Pancreas (tissue), 10 donors: ENCODE results near the gene ATG4B. TPM values are rescaled to one million over a fixed set of nuclear protein-coding genes. Genes with fewer than 3 reads are reported as not detected.

ENCODE experiments used
- ATAC-seq, 4 donors: fragments of 200-7000 bp; cut with Tn5 transposase; one replicate each; pipeline versions ENCODE4 v1.8.0 to v1.9.1; 2020; ENCODE audit warnings: mild to moderate bottlenecking in 4 of 4, moderate library complexity in 4 of 4
- DNase-seq, 6 donors: peaks; one replicate each; pipeline ENCODE4 v3.0.0-alpha.2; 2020
- FAIRE-seq: peaks from 2 replicates; lab custom pipeline; 2012; peaks lifted over from hg19 to GRCh38; lab: Jason Lieb, UNC
- H3K27ac ChIP-seq, 4 donors: fragments of 200-600 bp; sonication (generic); 1 replicate in 3 of 4; 2 replicates in 1 of 4; pipeline versions ENCODE4 v1.5.0 to v1.8.0; 2020
- H3K27me3 ChIP-seq, 4 donors: fragments of 200-600 bp; one replicate each; pipeline ENCODE4 v1.8.0; 2021
- H3K36me3 ChIP-seq, 3 donors: fragments of 200-600 bp; sonication (generic) in 1 of 3; one replicate each; pipeline versions ENCODE4 v1.5.0 to v1.8.0; 2020 to 2021
- H3K4me1 ChIP-seq, 3 donors: fragments of 200-600 bp; one replicate each; pipeline ENCODE4 v1.8.0; 2021
- H3K4me3 ChIP-seq, 4 donors: fragments of 200-600 bp; sonication (generic) in 2 of 4; one replicate each; pipeline versions ENCODE4 v1.5.0 to v1.8.0; 2020 to 2021
- H3K9me3 ChIP-seq, 4 donors: fragments of 200-600 bp; one replicate each; pipeline ENCODE4 v1.8.0; 2021
- CTCF ChIP-seq, 4 donors: fragments of 200-600 bp; sonication (generic) in 3 of 4; IDR thresholded peaks; one replicate each; pipeline versions ENCODE4 v1.5.0 to v1.8.0; 2021; ENCODE audit warnings: antibody characterized with exemption in 4 of 4
- WGBS, 2 donors: extraction: QIAGEN DNeasy Blood & Tissue Kit; methylation state at CpG; one replicate each; pipeline ENCODE4 v1.1.7; 2013; 5-methylcytosine and 5-hydroxymethylcytosine counted together
- intact Hi-C, 3 donors: fragments of 100-400 bp; cut with DNase I; formaldehyde crosslinking; loops; one replicate each; pipeline versions ENCODE4 v1.11.1 to v1.14.2; 2022
- polyA plus RNA-seq, 2 donors: library from polyadenylated mRNA; stranded (reverse); fragments of 200-250 nt; gene quantifications; one replicate each; pipeline ENCODE4 v1.2.3, GENCODE V29; 2013
- total RNA-seq, 6 donors: library from RNA; stranded (reverse); fragmentation: NEBNext Ultra II Directional in 4 of 6; extraction: Animal tissue kit (Norgen Biotek cat#: 25700) in 4 of 6; gene quantifications; one replicate each; pipeline versions ENCODE4 v1.2.1 to v1.2.4, GENCODE V29; 2021 to 2023
- donor health status: healthy with polysubstance abuse.
- donor health status: DM: no; HTN: no; CAD: no; lungs with moderate emphysema.
- donor health status: DM: no; HTN: no; CAD: no.
- donor health status: control.
- donor health status: control.
- donor health status: Bipolar disorder and iron deficiency.
- donor health status: DM: yes; HTN: yes; CAD: no.
- donor health status: DM: no; HTN: no; CAD: no.
- donor health status: DM: no; HTN: no; CAD: no.
- donor health status: DM: yes; HTN: yes; CAD: no.

ATG4B gene
- total and polyA plus RNA-seq, 8 donors = 22.8 to 107 (median 31.2) TPM

- intact Hi-C loops = no loop called here
- Histone ChIP-seq H3K9me3 (no peaks in the 10 kb centered on the region), H3K4me3 (no peak overlapping the region), H3K27me3 (no peaks in the 10 kb centered on the region), H3K36me3 (peaks cover 0 to 10% (median 8%) of the 10 kb centered on the region in 3 donors), H3K27ac (no peak overlapping the region), H3K4me1 (no peaks in the 10 kb centered on the region)
- TF ChIP-seq CTCF (IDR thresholded peaks at IDR 0.05) = no peak
- DNase-seq (peak in 1 of 6 donors; percentile 37), FAIRE-seq (no peak), ATAC-seq (no peak)
- WGBS, 2 donors = 86 to 87% methylated on average over 10 of the region's 10 CpGs
Measured at GRCh38 chr2:241608881-241609280, 28.6 kb upstream of the ATG4B start.

GRCh38 chr2:241609859-241610793, 27.4 kb upstream of the ATG4B start:
- peak; percentile 74 to 94 (median 86) for DNase-seq
- H3K4me3 ChIP-seq = peak overlapping the region; percentile 2 to 53 (median 50)
- FAIRE-seq = no peak
- H3K27ac ChIP-seq = peak overlapping the region in 2 of 4 donors; percentile 30 to 41
- peaks cover 0 to 10% (median 4%) of the 10 kb centered on the region in 3 donors for H3K36me3 ChIP-seq
- 8% methylated on average over 58 to 76 of the region's 76 CpGs for WGBS, 2 donors
- peak; percentile 40 to 54 (median 46) for TF ChIP-seq CTCF (IDR thresholded peaks at IDR 0.05)
- ATAC-seq = peak; percentile 95 to 98 (median 97)
- no peaks in the 10 kb centered on the region for H3K9me3 ChIP-seq
- no peaks in the 10 kb centered on the region for H3K4me1 ChIP-seq
- intact Hi-C loops = no loop called here
- no peaks in the 10 kb centered on the region for H3K27me3 ChIP-seq

- Histone ChIP-seq H3K9me3 (no peaks in the 10 kb centered on the region), H3K27me3 (no peaks in the 10 kb centered on the region), H3K27ac (no peak overlapping the region), H3K36me3 (peaks cover 0 to 3% (median 0%) of the 10 kb centered on the region in 3 donors), H3K4me3 (no peak overlapping the region), H3K4me1 (no peaks in the 10 kb centered on the region)
- FAIRE-seq (no peak), ATAC-seq (no peak), DNase-seq (peak in 1 of 6 donors; percentile 52)
- 91 to 96% methylated on average over 13 of the region's 13 CpGs for WGBS, 2 donors
- TF ChIP-seq CTCF (IDR thresholded peaks at IDR 0.05) = no peak
- intact Hi-C loops = no loop called here
Measured at GRCh38 chr2:241611062-241611461, 26.4 kb upstream of the ATG4B start.

DNA sequence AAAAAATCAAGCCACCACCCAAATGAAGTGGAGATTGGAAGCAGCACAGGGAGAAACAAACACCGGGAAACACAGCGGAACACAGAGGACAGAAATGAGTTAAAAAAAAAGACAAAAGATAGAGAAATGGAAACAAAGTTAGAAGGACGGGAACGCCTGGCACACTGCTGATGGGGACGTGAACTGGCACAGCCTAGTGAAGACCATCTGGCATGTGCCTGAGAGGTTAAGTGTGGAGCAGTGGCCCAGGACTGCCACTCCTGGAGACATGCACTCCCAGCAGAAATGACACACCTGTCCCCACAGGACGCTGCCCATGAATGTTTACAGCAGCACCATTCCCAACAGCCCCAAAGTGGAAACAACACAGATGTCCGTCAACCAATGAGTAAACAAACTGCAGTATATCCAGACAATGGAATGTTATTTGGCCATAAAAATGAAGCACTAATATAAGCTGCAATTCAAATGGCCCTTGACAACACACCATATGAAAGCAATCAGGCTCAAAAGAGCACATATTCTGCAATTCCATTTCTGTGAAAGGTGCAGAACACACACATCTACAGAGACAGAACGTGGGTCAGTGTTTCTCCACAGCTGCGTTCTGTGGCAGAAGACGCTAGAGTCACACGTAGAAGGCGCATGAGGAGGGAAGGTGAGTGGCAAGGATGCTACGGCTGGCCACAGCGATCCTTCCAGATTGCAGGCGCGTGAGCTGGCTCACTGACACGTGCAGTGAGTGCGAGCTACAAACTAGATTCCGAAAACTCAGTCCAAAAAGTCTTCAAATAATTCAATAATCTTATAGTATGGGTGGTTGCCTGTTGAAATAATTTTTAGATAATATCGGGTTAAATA, 25.1 kb upstream of the ATG4B start:
- Histone ChIP-seq H3K9me3 (no peaks in the 10 kb centered on the region), H3K27ac (no peak overlapping the region), H3K27me3 (no peaks in the 10 kb centered on the region), H3K4me3 (no peak overlapping the region), H3K4me1 (no peaks in the 10 kb centered on the region), H3K36me3 (no peaks in the 10 kb centered on the region)
- 86 to 89% methylated on average over 20 of the region's 20 CpGs for WGBS, 2 donors
- TF ChIP-seq CTCF (IDR thresholded peaks at IDR 0.05) = no peak
- intact Hi-C loops = no loop called here
- DNase-seq = peak in 1 of 6 donors; percentile 23
- no peak for FAIRE-seq
- ATAC-seq = no peak
